ENCODE results near the gene PRDM2. TPM values are rescaled to one million over a fixed set of nuclear protein-coding genes. Genes with fewer than 3 reads are reported as not detected.

The PRDM2 gene
- total RNA-seq, 2 donors from 2014 or later = 43.0 to 45.4 TPM

DNA sequence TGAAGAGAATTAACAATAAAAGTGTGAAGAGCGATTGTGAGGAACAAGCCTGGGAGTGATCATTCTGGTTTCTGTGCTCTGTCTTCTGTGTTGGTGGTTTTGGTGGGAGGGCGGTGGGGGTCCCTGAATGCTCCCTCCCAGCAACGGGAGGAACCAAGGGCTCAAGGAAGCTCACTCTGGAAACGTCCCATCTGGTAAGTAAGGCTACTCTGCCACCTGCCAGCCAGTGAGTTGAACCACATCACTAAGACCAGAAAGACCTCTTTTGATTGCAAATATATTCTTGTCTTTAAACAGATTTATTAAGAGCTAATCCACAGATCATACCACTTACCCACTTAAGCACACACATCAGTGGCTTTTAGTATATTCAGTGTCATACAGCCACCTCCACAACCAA is 125.0 kb downstream of the PRDM2 start:
- ATAC-seq (ENCODE audit: insufficient number of reproducible peaks, low FRiP score, low read depth) (no peak), DNase-seq (ENCODE audit: low spot score) (no peak)
- Histone ChIP-seq H3K27me3 (replicated peaks; ENCODE audit: insufficient read depth) (no peaks in the 10 kb centered on the region), H3K4me3 (no peak overlapping the region), H3K9me3 (no peaks in the 10 kb centered on the region), H3K36me3 (no peaks in the 10 kb centered on the region), H3K4me1 (ENCODE audit: control insufficient read depth in 1 of 2, low read depth in 2 of 2) (no peaks in the 10 kb centered on the region), H3K27ac (no peak overlapping the region)
- no peak for TF ChIP-seq CTCF (IDR thresholded peaks at IDR 0.05)

GRCh38 chr1:13826009-13826408 is 126.0 kb downstream of the PRDM2 start:
- H3K4me3 ChIP-seq = no peak overlapping the region
- no peaks in the 10 kb centered on the region for H3K36me3 ChIP-seq
- TF ChIP-seq CTCF (IDR thresholded peaks at IDR 0.05) = no peak
- H3K27me3 ChIP-seq (replicated peaks; ENCODE audit: insufficient read depth) = no peaks in the 10 kb centered on the region
- ATAC-seq (ENCODE audit: insufficient number of reproducible peaks, low FRiP score, low read depth) (no peak), DNase-seq (ENCODE audit: low spot score) (no peak)
- H3K4me1 ChIP-seq (ENCODE audit: control insufficient read depth in 1 of 2, low read depth in 2 of 2) = no peaks in the 10 kb centered on the region
- no peak overlapping the region for H3K27ac ChIP-seq
- no peaks in the 10 kb centered on the region for H3K9me3 ChIP-seq

GRCh38 chr1:13826591-13826990 is 126.6 kb downstream of the PRDM2 start:
- no peaks in the 10 kb centered on the region for H3K27me3 ChIP-seq (replicated peaks; ENCODE audit: insufficient read depth)
- no peak for DNase-seq (ENCODE audit: low spot score)
- ATAC-seq (ENCODE audit: insufficient number of reproducible peaks, low FRiP score, low read depth) = no peak

GRCh38 chr1:13828454-13829151 is 128.6 kb downstream of the PRDM2 start:
- Histone ChIP-seq H3K4me3 (no peak overlapping the region), H3K4me1 (ENCODE audit: control insufficient read depth in 1 of 2, low read depth in 2 of 2) (no peaks in the 10 kb centered on the region), H3K36me3 (no peaks in the 10 kb centered on the region), H3K27me3 (replicated peaks; ENCODE audit: insufficient read depth) (no peaks in the 10 kb centered on the region), H3K9me3 (no peaks in the 10 kb centered on the region), H3K27ac (no peak overlapping the region)
- ATAC-seq (ENCODE audit: insufficient number of reproducible peaks, low FRiP score, low read depth) (no peak), DNase-seq (ENCODE audit: low spot score) (no peak)
- TF ChIP-seq CTCF (IDR thresholded peaks at IDR 0.05) = peak; percentile 31

More at GRCh38 chr1:13826591-13826990, 126.6 kb downstream of the PRDM2 start:
- Histone ChIP-seq H3K36me3 (no peaks in the 10 kb centered on the region), H3K27ac (no peak overlapping the region), H3K4me3 (no peak overlapping the region), H3K4me1 (ENCODE audit: control insufficient read depth in 1 of 2, low read depth in 2 of 2) (no peaks in the 10 kb centered on the region), H3K9me3 (no peaks in the 10 kb centered on the region)
- TF ChIP-seq CTCF (IDR thresholded peaks at IDR 0.05) = no peak

- Histone ChIP-seq H3K36me3 (no peaks in the 10 kb centered on the region), H3K4me1 (ENCODE audit: control insufficient read depth in 1 of 2, low read depth in 2 of 2) (no peaks in the 10 kb centered on the region), H3K4me3 (no peak overlapping the region), H3K9me3 (no peaks in the 10 kb centered on the region), H3K27me3 (replicated peaks; ENCODE audit: insufficient read depth) (no peaks in the 10 kb centered on the region), H3K27ac (no peak overlapping the region)
- no peak for TF ChIP-seq CTCF (IDR thresholded peaks at IDR 0.05)
- DNase-seq (ENCODE audit: low spot score) (no peak), ATAC-seq (ENCODE audit: insufficient number of reproducible peaks, low FRiP score, low read depth) (no peak)
Measured at GRCh38 chr1:13829152-13829769, 129.3 kb downstream of the PRDM2 start.

Measured in thoracic aorta (tissue), 2 donors.